ENCODE measurements around the gene ENTREP3. TPM values are rescaled to one million over a fixed set of nuclear protein-coding genes. Genes with fewer than 3 reads are reported as not detected.

Gene ENTREP3
- total RNA-seq, 3 donors from 2014 or later (not counting 1 experiment from before 2014, with no cell fraction given), result 6.9 to 10.0 (median 8.9) TPM

DNA sequence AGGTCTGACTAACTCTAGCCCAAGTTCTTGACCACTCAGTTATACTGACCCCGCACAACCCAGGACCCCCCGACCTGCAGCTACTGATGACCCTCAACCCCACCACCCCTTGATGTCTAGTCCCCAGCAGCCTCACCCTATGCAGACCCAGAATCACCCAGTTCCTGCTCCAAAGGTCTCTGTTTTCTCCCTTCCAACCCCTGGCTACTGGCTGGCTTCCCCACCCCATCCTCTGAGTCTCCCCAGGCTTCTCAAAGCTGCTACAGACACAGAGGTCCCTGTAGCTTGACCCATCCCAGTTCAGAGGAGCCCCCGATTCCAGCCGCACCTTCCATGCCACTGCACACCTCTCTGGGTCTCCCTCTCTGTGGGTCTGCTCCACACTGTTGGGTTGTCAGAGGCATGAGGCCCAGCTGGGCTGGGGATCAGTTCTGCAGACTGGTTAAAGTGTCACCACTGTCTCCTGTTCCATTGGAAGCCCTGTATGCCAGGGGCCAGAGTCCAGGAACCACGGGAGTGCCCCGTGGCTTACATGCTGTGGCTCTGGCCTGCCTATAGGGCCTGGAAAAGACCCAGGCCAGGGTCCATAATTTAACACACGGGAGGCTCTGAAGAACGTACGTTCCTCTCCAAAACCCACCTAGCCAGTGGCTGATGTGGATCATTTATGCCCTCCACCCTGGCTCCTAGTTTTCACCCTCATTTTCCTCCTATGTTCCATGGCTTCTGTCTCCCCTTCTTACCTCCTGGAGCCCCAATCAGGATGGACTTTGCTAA is 45.5 kb upstream of the ENTREP3 start:
- no peak for ATAC-seq

DNA sequence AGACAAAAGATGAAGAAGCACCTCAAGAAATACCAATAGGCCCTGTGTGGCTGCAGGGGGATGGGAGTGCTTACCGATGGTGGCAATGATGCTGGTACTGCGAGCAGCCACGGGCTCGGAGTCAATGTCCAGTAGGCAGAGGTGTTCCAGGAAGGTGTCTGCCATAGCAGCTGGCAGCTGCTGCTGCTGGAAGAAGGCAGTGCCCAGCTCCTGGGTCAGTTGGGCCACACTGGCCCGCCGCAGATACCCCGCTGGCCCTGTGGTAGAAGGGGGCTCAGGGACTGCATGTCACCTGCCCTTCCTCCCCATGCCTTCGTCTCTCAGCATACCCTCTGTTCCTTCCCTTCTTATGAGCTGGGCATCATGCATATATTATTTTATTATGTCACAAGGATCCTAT is 44.7 kb upstream of the ENTREP3 start:
- H3K27ac Mint-ChIP-seq, result no peak overlapping the region
- WGBS (ENCODE audit: insufficient coverage), result 95% methylated on average over 7 of the region's 8 CpGs
- DNase-seq, result no peak
- Histone ChIP-seq H3K27me3 (ENCODE audit: control insufficient read depth, insufficient read depth, low read length) (peaks cover 7% of the 10 kb centered on the region), H3K36me3 (ENCODE audit: control insufficient read depth, insufficient read depth, low read length) (no peaks in the 10 kb centered on the region), H3K27ac (ENCODE audit: low read length) (no peak overlapping the region), H3K4me1 (ENCODE audit: control insufficient read depth, insufficient read depth, low read length) (peaks cover 6% of the 10 kb centered on the region), H3K4me3 (ENCODE audit: low read length) (no peak overlapping the region), H3K9me3 (ENCODE audit: control insufficient read depth, insufficient read depth, low read length) (no peaks in the 10 kb centered on the region)
- H3K9me3 Mint-ChIP-seq, result no peaks in the 10 kb centered on the region
- TF ChIP-seq, protein P1, sequence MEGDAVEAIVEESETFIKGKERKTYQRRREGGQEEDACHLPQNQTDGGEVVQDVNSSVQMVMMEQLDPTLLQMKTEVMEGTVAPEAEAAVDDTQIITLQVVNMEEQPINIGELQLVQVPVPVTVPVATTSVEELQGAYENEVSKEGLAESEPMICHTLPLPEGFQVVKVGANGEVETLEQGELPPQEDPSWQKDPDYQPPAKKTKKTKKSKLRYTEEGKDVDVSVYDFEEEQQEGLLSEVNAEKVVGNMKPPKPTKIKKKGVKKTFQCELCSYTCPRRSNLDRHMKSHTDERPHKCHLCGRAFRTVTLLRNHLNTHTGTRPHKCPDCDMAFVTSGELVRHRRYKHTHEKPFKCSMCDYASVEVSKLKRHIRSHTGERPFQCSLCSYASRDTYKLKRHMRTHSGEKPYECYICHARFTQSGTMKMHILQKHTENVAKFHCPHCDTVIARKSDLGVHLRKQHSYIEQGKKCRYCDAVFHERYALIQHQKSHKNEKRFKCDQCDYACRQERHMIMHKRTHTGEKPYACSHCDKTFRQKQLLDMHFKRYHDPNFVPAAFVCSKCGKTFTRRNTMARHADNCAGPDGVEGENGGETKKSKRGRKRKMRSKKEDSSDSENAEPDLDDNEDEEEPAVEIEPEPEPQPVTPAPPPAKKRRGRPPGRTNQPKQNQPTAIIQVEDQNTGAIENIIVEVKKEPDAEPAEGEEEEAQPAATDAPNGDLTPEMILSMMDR (IDR thresholded peaks at IDR 0.05), result no peak
- H3K27me3 Mint-ChIP-seq (ENCODE audit: low read depth in 2 of 2), result peaks cover 21 to 28% of the 10 kb centered on the region in 2 donors
- no peaks in the 10 kb centered on the region for H3K4me1 Mint-ChIP-seq
- intact Hi-C loops (cut with micrococcal nuclease), result no loop called here
- no peak for ATAC-seq
- H3K36me3 Mint-ChIP-seq, result no peaks in the 10 kb centered on the region
- no peak overlapping the region for H3K4me3 Mint-ChIP-seq

More for the DNA sequence above, 45.5 kb upstream of the ENTREP3 start:
- Histone ChIP-seq H3K27ac (ENCODE audit: low read length) (no peak overlapping the region), H3K27me3 (ENCODE audit: control insufficient read depth, insufficient read depth, low read length) (peaks cover 3% of the 10 kb centered on the region), H3K9me3 (ENCODE audit: control insufficient read depth, insufficient read depth, low read length) (no peaks in the 10 kb centered on the region), H3K4me1 (ENCODE audit: control insufficient read depth, insufficient read depth, low read length) (no peaks in the 10 kb centered on the region), H3K36me3 (ENCODE audit: control insufficient read depth, insufficient read depth, low read length) (no peaks in the 10 kb centered on the region), H3K4me3 (ENCODE audit: low read length) (no peak overlapping the region)
- H3K4me3 Mint-ChIP-seq, result no peak overlapping the region
- intact Hi-C loops (cut with micrococcal nuclease), result no loop called here
- H3K36me3 Mint-ChIP-seq, result no peaks in the 10 kb centered on the region
- H3K27ac Mint-ChIP-seq, result no peak overlapping the region
- DNase-seq, result no peak
- H3K27me3 Mint-ChIP-seq (ENCODE audit: low read depth in 2 of 2), result peaks cover 18 to 25% of the 10 kb centered on the region in 2 donors
- H3K9me3 Mint-ChIP-seq, result no peaks in the 10 kb centered on the region
- no peaks in the 10 kb centered on the region for H3K4me1 Mint-ChIP-seq
- WGBS (ENCODE audit: insufficient coverage), result 89% methylated on average over 9 of the region's 9 CpGs
- TF ChIP-seq, protein P1 (IDR thresholded peaks at IDR 0.05), result no peak

DNA sequence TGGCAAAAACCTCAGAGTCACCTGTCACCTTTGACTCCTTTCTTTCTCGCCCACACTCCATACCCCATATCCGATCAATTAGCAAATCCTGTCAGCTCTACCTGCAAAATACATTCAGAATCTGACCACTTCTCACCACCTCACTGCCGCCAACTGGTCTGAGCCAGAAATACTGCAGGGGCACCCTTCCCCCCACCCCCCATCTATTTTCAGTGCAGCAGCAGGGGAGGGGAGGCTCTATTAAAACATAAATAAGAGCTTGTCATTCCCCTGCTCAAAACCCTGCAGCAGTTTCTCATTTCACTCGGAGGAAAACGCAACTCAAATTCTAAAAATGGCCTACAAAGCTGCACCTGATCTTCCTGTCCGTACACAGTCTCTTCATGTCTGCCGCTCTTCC is 42.1 kb upstream of the ENTREP3 start:
- Histone ChIP-seq H3K9me3 (ENCODE audit: control insufficient read depth, insufficient read depth, low read length) (no peaks in the 10 kb centered on the region), H3K36me3 (ENCODE audit: control insufficient read depth, insufficient read depth, low read length) (no peaks in the 10 kb centered on the region), H3K4me1 (ENCODE audit: control insufficient read depth, insufficient read depth, low read length) (peaks cover 7% of the 10 kb centered on the region), H3K27me3 (ENCODE audit: control insufficient read depth, insufficient read depth, low read length) (peaks cover 12% of the 10 kb centered on the region), H3K4me3 (ENCODE audit: low read length) (no peak overlapping the region), H3K27ac (ENCODE audit: low read length) (no peak overlapping the region)
- Mint-ChIP-seq H3K4me3 (no peak overlapping the region), H3K9me3 (no peaks in the 10 kb centered on the region), H3K36me3 (no peaks in the 10 kb centered on the region), H3K27ac (no peak overlapping the region), H3K27me3 (ENCODE audit: low read depth in 2 of 2) (peaks cover 33 to 37% of the 10 kb centered on the region in 2 donors), H3K4me1 (peaks cover 0 to 4% of the 10 kb centered on the region in 2 donors)
- DNase-seq (no peak), ATAC-seq (no peak)
- 72% methylated on average over 7 of the region's 7 CpGs for WGBS (ENCODE audit: insufficient coverage)
- TF ChIP-seq, protein P1 (IDR thresholded peaks at IDR 0.05), result no peak
- intact Hi-C loops (cut with micrococcal nuclease), result no loop called here

Data from natural killer cell (primary cell).